IMR-90 (cell line): ENCODE results near the gene NDUFB2. TPM values are rescaled to one million over a fixed set of nuclear protein-coding genes. Genes with fewer than 3 reads are reported as not detected.

Experiments
- ELK1 ChIP-seq: fragments of 150-350 bp; IDR thresholded peaks from 2 replicates; pipeline ENCODE4 v1.6.1; 2016; ENCODE audit warnings: low read depth, mild to moderate bottlenecking, low read length, moderate library complexity, borderline replicate concordance
- polyA plus RNA-seq, 3 experiments: library from polyadenylated mRNA; depleted of rRNA; stranded (reverse); fragments of >200 nt; gene quantifications; 2 replicates each; pipeline ENCODE4 v1.2.3, GENCODE V29; 2012; ENCODE audit warnings: low replicate concordance in 1 of 3
- total RNA-seq: library from RNA; depleted of rRNA; stranded (reverse); fragments of >200 nt; gene quantifications from 2 replicates; pipeline ENCODE4 v1.2.3, GENCODE V29; 2012

Gene NDUFB2
- total and polyA plus RNA-seq, 2 of the 4 experiments (the other 2 are of a cell fraction): 81.7 to 143 TPM

GRCh38 chr7:140655511-140656408 lies 40.7 kb upstream of the NDUFB2 start (continued):
- TF ChIP-seq ELK1: no peak
